Astrocyte (in vitro differentiated cells and primary cell): ENCODE measurements around the gene PARP4. TPM values are rescaled to one million over a fixed set of nuclear protein-coding genes. Genes with fewer than 3 reads are reported as not detected.

ENCODE experiments used
- DNase-seq: peaks from one replicate; pipeline ENCODE4 v3.0.0-alpha.2; 2010; ENCODE audit warnings: low read depth
- FAIRE-seq: peaks from 2 replicates; lab custom pipeline; 2011; peaks lifted over from hg19 to GRCh38; lab: Jason Lieb, UNC
- H2AFZ ChIP-seq: 2 replicates; pipeline ENCODE4 v1.6.0; 2012; ENCODE audit warnings: low read depth, low read length, inconsistent platforms
- H3K27ac ChIP-seq: 2 replicates; pipeline ENCODE4 v1.5.1; 2011; ENCODE audit warnings: low read depth, low read length, inconsistent platforms
- H3K27me3 ChIP-seq: 2 replicates; pipeline ENCODE4 v1.6.0; 2011; ENCODE audit warnings: low read length, inconsistent platforms; ENCODE audit not compliant: insufficient read depth
- H3K36me3 ChIP-seq: 2 replicates; pipeline ENCODE4 v1.5.1; 2011; ENCODE audit warnings: low read length, inconsistent platforms; ENCODE audit not compliant: insufficient read depth
- H3K4me1 ChIP-seq: 2 replicates; pipeline ENCODE4 v1.5.1; 2011; ENCODE audit warnings: low read length, inconsistent platforms; ENCODE audit not compliant: insufficient read depth
- H3K4me2 ChIP-seq: 2 replicates; pipeline ENCODE4 v1.6.0; 2012; ENCODE audit warnings: low read length, inconsistent platforms
- H3K4me3 ChIP-seq: 2 replicates; pipeline ENCODE4 v1.5.1; 2011; ENCODE audit warnings: low read depth, mild to moderate bottlenecking, low read length, inconsistent platforms; ENCODE audit not compliant: insufficient read depth
- H3K79me2 ChIP-seq: 2 replicates; pipeline ENCODE4 v1.6.0; 2012; ENCODE audit warnings: mild to moderate bottlenecking, low read length, inconsistent platforms; ENCODE audit not compliant: insufficient read depth
- H3K9ac ChIP-seq: 2 replicates; pipeline ENCODE4 v1.6.0; 2012; ENCODE audit warnings: mild to moderate bottlenecking, low read length, inconsistent platforms
- H3K9me3 ChIP-seq: 2 replicates; pipeline ENCODE4 v1.5.1; 2012; ENCODE audit warnings: low read depth, mild to moderate bottlenecking, low read length, inconsistent platforms; ENCODE audit not compliant: insufficient read depth
- H4K20me1 ChIP-seq: 2 replicates; pipeline ENCODE4 v1.6.0; 2012; ENCODE audit warnings: low read length, inconsistent platforms; ENCODE audit not compliant: insufficient read depth
- H3K27ac Mint-ChIP-seq: one replicate; pipeline ENCODE4 v1.8.0; 2021; ENCODE audit warnings: mild to moderate bottlenecking, mixed read lengths; ENCODE audit not compliant: unreplicated experiment
- H3K27me3 Mint-ChIP-seq: one replicate; pipeline ENCODE4 v1.8.0; 2021; ENCODE audit warnings: low read depth, mixed read lengths; ENCODE audit not compliant: unreplicated experiment
- H3K36me3 Mint-ChIP-seq: one replicate; pipeline ENCODE4 v1.8.0; 2021; ENCODE audit warnings: low read depth, mixed read lengths; ENCODE audit not compliant: unreplicated experiment
- H3K4me1 Mint-ChIP-seq: one replicate; pipeline ENCODE4 v1.8.0; 2021; ENCODE audit warnings: low read depth, mixed read lengths; ENCODE audit not compliant: unreplicated experiment
- H3K4me3 Mint-ChIP-seq: one replicate; pipeline ENCODE4 v1.8.0; 2021; ENCODE audit warnings: mild to moderate bottlenecking, moderate library complexity, mixed read lengths; ENCODE audit not compliant: unreplicated experiment
- H3K9me3 Mint-ChIP-seq: one replicate; pipeline ENCODE4 v1.8.0; 2021; ENCODE audit warnings: mild to moderate bottlenecking, mixed read lengths; ENCODE audit not compliant: unreplicated experiment
- EZH2 ChIP-seq: IDR thresholded peaks from 2 replicates; pipeline ENCODE4 v1.6.1; 2012; ENCODE audit warnings: mild to moderate bottlenecking, low read length, inconsistent platforms; ENCODE audit not compliant: insufficient read depth
- total RNA-seq: library from RNA; stranded (reverse); gene quantifications from 2 replicates; pipeline ENCODE4 v1.2.1, GENCODE V29; 2021
- TF ChIP-seq, protein P1 (sequence below): IDR thresholded peaks from 2 replicates; pipeline ENCODE4 v1.5.1; 2011; ENCODE audit warnings: low read depth, mild to moderate bottlenecking, inconsistent platforms, low read length, moderate library complexity; ENCODE audit not compliant: insufficient read depth

Gene PARP4
- total RNA-seq, 1 donor from 2014 or later = 59.1 TPM

DNA sequence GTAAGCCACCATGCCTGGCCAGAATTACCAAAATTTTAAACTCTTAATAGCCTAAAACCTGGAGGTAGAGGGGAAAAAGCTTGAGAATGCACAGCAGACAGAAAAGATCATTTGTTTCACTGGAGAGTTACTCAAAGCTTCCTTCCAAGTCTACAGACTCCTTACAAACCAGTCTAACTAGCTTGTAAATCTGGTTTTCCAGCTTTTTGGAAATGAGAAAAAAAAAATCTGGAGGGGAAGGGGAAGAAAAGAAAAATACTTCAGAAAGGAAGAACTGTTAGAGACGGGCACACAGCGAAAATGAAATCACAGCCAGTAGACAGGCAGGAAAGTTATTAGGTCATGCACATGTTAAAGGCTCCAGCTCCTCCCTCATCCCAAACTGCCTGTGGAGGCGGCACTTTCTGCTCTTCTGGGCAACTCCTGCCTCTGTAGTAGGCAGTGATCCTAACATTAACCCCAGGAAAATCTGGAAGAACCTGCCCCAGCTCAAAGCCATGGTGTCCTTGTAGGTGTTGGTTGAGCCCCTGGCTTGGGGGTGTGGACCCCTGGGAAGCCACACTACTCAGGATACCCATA lies 17.3 kb downstream of the PARP4 start:
- no peaks in the 10 kb centered on the region for H3K27me3 Mint-ChIP-seq
- no peak for TF ChIP-seq EZH2
- TF ChIP-seq, protein P1, sequence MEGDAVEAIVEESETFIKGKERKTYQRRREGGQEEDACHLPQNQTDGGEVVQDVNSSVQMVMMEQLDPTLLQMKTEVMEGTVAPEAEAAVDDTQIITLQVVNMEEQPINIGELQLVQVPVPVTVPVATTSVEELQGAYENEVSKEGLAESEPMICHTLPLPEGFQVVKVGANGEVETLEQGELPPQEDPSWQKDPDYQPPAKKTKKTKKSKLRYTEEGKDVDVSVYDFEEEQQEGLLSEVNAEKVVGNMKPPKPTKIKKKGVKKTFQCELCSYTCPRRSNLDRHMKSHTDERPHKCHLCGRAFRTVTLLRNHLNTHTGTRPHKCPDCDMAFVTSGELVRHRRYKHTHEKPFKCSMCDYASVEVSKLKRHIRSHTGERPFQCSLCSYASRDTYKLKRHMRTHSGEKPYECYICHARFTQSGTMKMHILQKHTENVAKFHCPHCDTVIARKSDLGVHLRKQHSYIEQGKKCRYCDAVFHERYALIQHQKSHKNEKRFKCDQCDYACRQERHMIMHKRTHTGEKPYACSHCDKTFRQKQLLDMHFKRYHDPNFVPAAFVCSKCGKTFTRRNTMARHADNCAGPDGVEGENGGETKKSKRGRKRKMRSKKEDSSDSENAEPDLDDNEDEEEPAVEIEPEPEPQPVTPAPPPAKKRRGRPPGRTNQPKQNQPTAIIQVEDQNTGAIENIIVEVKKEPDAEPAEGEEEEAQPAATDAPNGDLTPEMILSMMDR = no peak
- Histone ChIP-seq H3K27ac (no peak overlapping the region), H3K36me3 (peaks cover 48% of the 10 kb centered on the region), H3K79me2 (peaks cover 4% of the 10 kb centered on the region), H3K4me3 (no peak overlapping the region), H2AFZ (no peak overlapping the region), H3K9ac (no peak overlapping the region), H4K20me1 (no peaks in the 10 kb centered on the region), H3K4me1 (no peaks in the 10 kb centered on the region), H3K27me3 (no peaks in the 10 kb centered on the region), H3K9me3 (no peaks in the 10 kb centered on the region), H3K4me2 (no peak overlapping the region)
- H3K36me3 Mint-ChIP-seq = peaks cover 14% of the 10 kb centered on the region
- no peaks in the 10 kb centered on the region for H3K9me3 Mint-ChIP-seq
- H3K4me3 Mint-ChIP-seq = no peak overlapping the region
- DNase-seq = no peak
- no peak for FAIRE-seq
- H3K27ac Mint-ChIP-seq = no peak overlapping the region
- H3K4me1 Mint-ChIP-seq = no peaks in the 10 kb centered on the region

DNA sequence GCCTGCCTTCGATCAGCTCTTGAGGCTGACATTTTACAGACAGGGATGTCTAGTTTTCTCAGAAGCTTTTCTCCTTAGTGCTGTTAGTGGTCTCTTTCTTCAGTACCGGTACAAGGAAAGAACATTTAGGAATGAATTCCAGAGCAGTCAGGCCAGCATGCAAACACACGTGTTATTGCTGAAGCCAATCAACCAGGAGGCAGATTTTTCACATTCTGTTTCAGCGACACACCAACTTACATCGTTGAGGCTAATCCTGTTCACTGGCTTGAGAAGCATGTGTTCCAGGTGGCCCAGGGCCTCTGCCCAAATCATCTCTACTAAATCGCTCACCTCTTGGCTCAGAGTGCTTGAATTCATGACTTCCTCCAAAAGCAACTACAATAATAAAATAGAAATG lies 19.2 kb downstream of the PARP4 start:
- Mint-ChIP-seq H3K9me3 (no peaks in the 10 kb centered on the region), H3K27ac (no peak overlapping the region), H3K36me3 (peaks cover 19% of the 10 kb centered on the region), H3K4me1 (no peaks in the 10 kb centered on the region), H3K27me3 (no peaks in the 10 kb centered on the region), H3K4me3 (no peak overlapping the region)
- FAIRE-seq (no peak), DNase-seq (peak; percentile 14)
- Histone ChIP-seq H3K27me3 (no peaks in the 10 kb centered on the region), H3K4me2 (no peak overlapping the region), H3K79me2 (no peaks in the 10 kb centered on the region), H4K20me1 (no peaks in the 10 kb centered on the region), H2AFZ (no peak overlapping the region), H3K4me3 (no peak overlapping the region), H3K4me1 (no peaks in the 10 kb centered on the region), H3K9me3 (no peaks in the 10 kb centered on the region), H3K36me3 (peaks cover 58% of the 10 kb centered on the region), H3K27ac (no peak overlapping the region), H3K9ac (no peak overlapping the region)
- TF ChIP-seq EZH2 = no peak
- TF ChIP-seq, protein P1 = no peak

DNA sequence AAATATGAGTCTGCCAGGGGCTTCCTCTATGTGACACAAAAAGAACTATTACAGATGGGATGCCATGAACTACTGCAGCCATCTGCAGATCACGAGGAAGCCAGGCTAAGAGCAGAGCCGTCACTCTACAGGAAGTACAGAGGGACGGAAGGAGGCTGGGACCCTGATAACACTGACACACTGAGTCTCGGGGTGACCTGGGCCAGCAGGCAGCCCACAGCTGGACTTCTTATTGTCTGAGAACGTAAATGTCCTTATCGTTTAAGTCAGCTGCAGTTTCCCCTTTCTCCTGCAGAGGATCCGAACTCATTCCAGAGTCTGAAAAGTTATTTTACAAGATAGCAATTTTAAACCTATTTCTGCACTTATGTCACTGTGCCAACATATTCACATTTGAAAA lies 20.7 kb downstream of the PARP4 start:
- Histone ChIP-seq H3K9ac (no peak overlapping the region), H3K4me2 (no peak overlapping the region), H3K9me3 (no peaks in the 10 kb centered on the region), H4K20me1 (no peaks in the 10 kb centered on the region), H3K4me3 (no peak overlapping the region), H3K27me3 (no peaks in the 10 kb centered on the region), H2AFZ (no peak overlapping the region), H3K4me1 (no peaks in the 10 kb centered on the region), H3K27ac (no peak overlapping the region), H3K36me3 (peaks cover 47% of the 10 kb centered on the region), H3K79me2 (no peaks in the 10 kb centered on the region)
- no peak for DNase-seq
- no peaks in the 10 kb centered on the region for H3K27me3 Mint-ChIP-seq
- peaks cover 2% of the 10 kb centered on the region for H3K4me1 Mint-ChIP-seq
- TF ChIP-seq EZH2 = no peak
- TF ChIP-seq, protein P1 = peak; percentile 28
- H3K36me3 Mint-ChIP-seq = peaks cover 17% of the 10 kb centered on the region
- FAIRE-seq = no peak
- no peaks in the 10 kb centered on the region for H3K9me3 Mint-ChIP-seq
- no peak overlapping the region for H3K27ac Mint-ChIP-seq
- H3K4me3 Mint-ChIP-seq = no peak overlapping the region
